WTC11 (cell line): ENCODE data around the gene LHFPL2. TPM values are rescaled to one million over a fixed set of nuclear protein-coding genes. Genes with fewer than 3 reads are reported as not detected.
A peak's percentile ranks its signal among the peaks of the same experiment; 100 is the strongest.

Source experiments
- ATAC-seq: fragments of 200-7000 bp; cut with Tn5 transposase; 2 replicates; pipeline ENCODE4 v1.10.0; 2021; ENCODE audit warnings: mild to moderate bottlenecking, moderate library complexity
- CTCF ChIA-PET: fragments of 300-600 bp; sonication (Branson Sonifier 250); formaldehyde crosslinking; loops from one replicate; lab custom pipeline; 2021; ENCODE audit warnings: antibody characterized with exemption; lab: Charles Lee
- POLR2A ChIA-PET: fragments of 350-600 bp; sonication (Branson Sonifier 250); formaldehyde crosslinking; loops from one replicate; lab custom pipeline; 2021; ENCODE audit warnings: antibody characterized with exemption; lab: Charles Lee
- DNase-seq: peaks from one replicate; pipeline ENCODE4 v3.0.0; 2021; ENCODE audit warnings: low spot score
- H3K27ac Mint-ChIP-seq: 2 replicates; pipeline ENCODE4 v1.8.0; 2021; ENCODE audit warnings: mixed read lengths
- H3K27me3 Mint-ChIP-seq: 2 replicates; pipeline ENCODE4 v1.8.0; 2021; ENCODE audit warnings: low read depth, mild to moderate bottlenecking, moderate library complexity, mixed read lengths
- H3K36me3 Mint-ChIP-seq: 2 replicates; pipeline ENCODE4 v1.8.0; 2021; ENCODE audit warnings: mixed read lengths
- H3K4me1 Mint-ChIP-seq: 2 replicates; pipeline ENCODE4 v1.8.0; 2022; ENCODE audit warnings: mixed read lengths
- H3K4me3 Mint-ChIP-seq: 2 replicates; pipeline ENCODE4 v1.8.0; 2021; ENCODE audit warnings: mild to moderate bottlenecking, moderate library complexity, mixed read lengths
- H3K9me3 Mint-ChIP-seq: 2 replicates; pipeline ENCODE4 v1.8.0; 2021; ENCODE audit warnings: mixed read lengths
- EMX1 ChIP-seq: fragments of 250-450 bp; sonication (Bioruptor Pico); IDR thresholded peaks from 2 replicates; pipeline ENCODE4 v1.8.0; 2021; ENCODE audit warnings: mild to moderate bottlenecking
- ETV6 ChIP-seq: sonication (generic); formaldehyde crosslinking; IDR thresholded peaks from 2 replicates; pipeline ENCODE4 v1.8.1; 2022; ENCODE audit warnings: mild to moderate bottlenecking, missing genetic modification reagents
- KAT7 ChIP-seq: sonication (generic); formaldehyde crosslinking; IDR thresholded peaks from 2 replicates; pipeline ENCODE4 v1.8.1; 2023; ENCODE audit warnings: missing genetic modification reagents, mild to moderate bottlenecking, borderline replicate concordance
- SMAD4 ChIP-seq: sonication (generic); formaldehyde crosslinking; IDR thresholded peaks from 2 replicates; pipeline ENCODE4 v1.8.0; 2022; ENCODE audit warnings: mild to moderate bottlenecking, missing genetic modification reagents
- ZNF416 ChIP-seq: fragments of 250-450 bp; sonication (Bioruptor Pico); IDR thresholded peaks from 2 replicates; pipeline ENCODE4 v1.9.0; 2021; ENCODE audit warnings: mild to moderate bottlenecking, inconsistent platforms
- total RNA-seq: library from RNA; stranded (reverse); gene quantifications from 3 replicates; pipeline ENCODE4 v1.2.3, GENCODE V29; 2021
- TF ChIP-seq, protein P1 (sequence below): sonication (generic); formaldehyde crosslinking; IDR thresholded peaks from 2 replicates; pipeline ENCODE4 v1.8.1; 2022; ENCODE audit warnings: low read depth, missing genetic modification reagents, borderline replicate concordance
- TF ChIP-seq, protein P2 (sequence below): sonication (generic); formaldehyde crosslinking; IDR thresholded peaks from 2 replicates; pipeline ENCODE4 v1.8.1; 2023; ENCODE audit warnings: mild to moderate bottlenecking, missing genetic modification reagents, moderate library complexity
- TF ChIP-seq, protein P3 (sequence below): fragments of 250-450 bp; sonication (Bioruptor Pico); conservative IDR thresholded peaks from 2 replicates; pipeline ENCODE4 v1.9.0; 2021; ENCODE audit warnings: mild to moderate bottlenecking
- TF ChIP-seq, protein P4 (sequence below): sonication (generic); formaldehyde crosslinking; IDR thresholded peaks from 2 replicates; pipeline ENCODE4 v1.8.0; 2022; ENCODE audit warnings: missing genetic modification reagents
- TF ChIP-seq, protein P5 (sequence below): sonication (generic); formaldehyde crosslinking; IDR thresholded peaks from 2 replicates; pipeline ENCODE4 v1.8.1; 2022; ENCODE audit warnings: low read depth, mild to moderate bottlenecking, moderate library complexity, missing genetic modification reagents, borderline replicate concordance
- TF ChIP-seq, protein P6 (sequence below): sonication (generic); formaldehyde crosslinking; IDR thresholded peaks from 2 replicates; pipeline ENCODE4 v1.8.1; 2022; ENCODE audit warnings: mild to moderate bottlenecking, missing genetic modification reagents, moderate library complexity, borderline replicate concordance
- TF ChIP-seq, protein P7 (sequence below): fragments of 250-450 bp; sonication (Bioruptor Pico); IDR thresholded peaks from 2 replicates; pipeline ENCODE4 v1.9.0; 2021; ENCODE audit warnings: mild to moderate bottlenecking
- TF ChIP-seq, protein P8 (sequence below): sonication (generic); formaldehyde crosslinking; IDR thresholded peaks from 2 replicates; pipeline ENCODE4 v1.8.1; 2023; ENCODE audit warnings: mild to moderate bottlenecking, missing genetic modification reagents, moderate library complexity

LHFPL2 gene
- total RNA-seq, 1 experiment from 2014 or later = 40.6 TPM

DNA sequence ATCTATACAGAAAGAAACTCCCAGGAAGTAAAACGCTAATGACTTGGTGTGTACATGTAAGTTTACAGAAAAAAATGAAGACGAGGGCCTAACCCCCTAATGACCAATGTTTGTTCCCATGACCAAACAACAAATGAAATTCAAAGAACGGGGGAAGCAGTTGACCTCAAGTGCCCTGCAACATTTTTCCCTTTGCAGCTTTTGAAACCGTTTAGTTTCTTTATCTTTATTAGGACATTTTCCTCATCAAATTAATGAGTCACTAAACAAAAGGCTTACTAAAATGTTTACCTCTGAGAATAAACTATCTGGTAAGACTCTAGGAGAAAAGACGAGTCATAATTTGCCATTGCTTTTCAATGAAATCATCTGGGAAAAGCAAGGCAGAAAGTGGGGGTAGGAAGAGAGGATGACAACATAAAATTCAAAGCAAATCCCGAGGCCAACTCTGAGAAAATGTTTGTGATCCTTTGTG lies 57.4 kb downstream of the LHFPL2 start:
- CTCF ChIA-PET = no interaction called here
- Mint-ChIP-seq H3K27me3 (no peaks in the 10 kb centered on the region), H3K36me3 (peaks cover 32% of the 10 kb centered on the region), H3K27ac (peak overlapping the region; percentile 69), H3K4me1 (peaks cover 35% of the 10 kb centered on the region), H3K9me3 (peaks cover 16% of the 10 kb centered on the region), H3K4me3 (no peak overlapping the region)
- POLR2A ChIA-PET = no interaction called here
- ATAC-seq (no peak), DNase-seq (no peak)
- TF ChIP-seq, protein P1, sequence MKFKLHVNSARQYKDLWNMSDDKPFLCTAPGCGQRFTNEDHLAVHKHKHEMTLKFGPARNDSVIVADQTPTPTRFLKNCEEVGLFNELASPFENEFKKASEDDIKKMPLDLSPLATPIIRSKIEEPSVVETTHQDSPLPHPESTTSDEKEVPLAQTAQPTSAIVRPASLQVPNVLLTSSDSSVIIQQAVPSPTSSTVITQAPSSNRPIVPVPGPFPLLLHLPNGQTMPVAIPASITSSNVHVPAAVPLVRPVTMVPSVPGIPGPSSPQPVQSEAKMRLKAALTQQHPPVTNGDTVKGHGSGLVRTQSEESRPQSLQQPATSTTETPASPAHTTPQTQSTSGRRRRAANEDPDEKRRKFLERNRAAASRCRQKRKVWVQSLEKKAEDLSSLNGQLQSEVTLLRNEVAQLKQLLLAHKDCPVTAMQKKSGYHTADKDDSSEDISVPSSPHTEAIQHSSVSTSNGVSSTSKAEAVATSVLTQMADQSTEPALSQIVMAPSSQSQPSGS (CRISPR knock-in tag) = no peak
- TF ChIP-seq, protein P2, sequence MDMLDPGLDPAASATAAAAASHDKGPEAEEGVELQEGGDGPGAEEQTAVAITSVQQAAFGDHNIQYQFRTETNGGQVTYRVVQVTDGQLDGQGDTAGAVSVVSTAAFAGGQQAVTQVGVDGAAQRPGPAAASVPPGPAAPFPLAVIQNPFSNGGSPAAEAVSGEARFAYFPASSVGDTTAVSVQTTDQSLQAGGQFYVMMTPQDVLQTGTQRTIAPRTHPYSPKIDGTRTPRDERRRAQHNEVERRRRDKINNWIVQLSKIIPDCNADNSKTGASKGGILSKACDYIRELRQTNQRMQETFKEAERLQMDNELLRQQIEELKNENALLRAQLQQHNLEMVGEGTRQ (CRISPR knock-in tag) = no peak
- TF ChIP-seq, protein P3, sequence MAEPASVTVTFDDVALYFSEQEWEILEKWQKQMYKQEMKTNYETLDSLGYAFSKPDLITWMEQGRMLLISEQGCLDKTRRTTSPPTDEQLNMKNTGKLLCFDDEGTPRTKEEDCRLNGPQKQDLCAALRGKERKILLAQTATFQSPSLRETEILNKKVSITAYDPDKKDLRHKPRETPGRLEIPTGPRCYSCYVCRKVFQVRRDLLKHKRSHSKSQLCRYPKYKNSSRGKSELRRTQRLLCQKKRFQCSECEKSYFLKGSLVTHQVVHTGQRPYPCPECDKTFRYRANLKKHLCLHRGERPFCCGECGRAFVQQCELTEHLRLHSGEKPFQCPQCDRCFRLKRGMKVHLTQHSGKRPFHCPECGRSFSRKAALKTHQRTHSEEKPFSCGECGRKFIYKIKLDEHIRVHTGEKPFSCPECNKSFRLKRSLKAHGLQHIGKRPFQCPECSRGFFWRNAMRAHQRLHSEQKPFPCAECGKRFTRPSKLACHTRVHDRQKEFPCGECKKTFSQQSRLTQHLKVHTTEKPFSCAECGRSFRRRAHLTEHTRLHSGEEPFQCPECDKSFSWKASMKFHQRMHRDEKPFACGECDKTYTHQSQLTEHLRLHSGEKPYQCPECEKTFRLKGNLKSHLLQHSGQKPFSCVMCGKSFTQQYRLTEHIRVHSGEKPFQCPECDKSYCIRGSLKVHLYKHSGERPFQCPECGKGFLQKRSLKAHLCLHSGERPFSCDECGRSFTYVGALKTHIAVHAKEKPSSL = no peak
- no peak for TF ChIP-seq KAT7 (CRISPR knock-in tag)
- TF ChIP-seq ZNF416 (CRISPR knock-in tag) = no peak
- TF ChIP-seq, protein P4, sequence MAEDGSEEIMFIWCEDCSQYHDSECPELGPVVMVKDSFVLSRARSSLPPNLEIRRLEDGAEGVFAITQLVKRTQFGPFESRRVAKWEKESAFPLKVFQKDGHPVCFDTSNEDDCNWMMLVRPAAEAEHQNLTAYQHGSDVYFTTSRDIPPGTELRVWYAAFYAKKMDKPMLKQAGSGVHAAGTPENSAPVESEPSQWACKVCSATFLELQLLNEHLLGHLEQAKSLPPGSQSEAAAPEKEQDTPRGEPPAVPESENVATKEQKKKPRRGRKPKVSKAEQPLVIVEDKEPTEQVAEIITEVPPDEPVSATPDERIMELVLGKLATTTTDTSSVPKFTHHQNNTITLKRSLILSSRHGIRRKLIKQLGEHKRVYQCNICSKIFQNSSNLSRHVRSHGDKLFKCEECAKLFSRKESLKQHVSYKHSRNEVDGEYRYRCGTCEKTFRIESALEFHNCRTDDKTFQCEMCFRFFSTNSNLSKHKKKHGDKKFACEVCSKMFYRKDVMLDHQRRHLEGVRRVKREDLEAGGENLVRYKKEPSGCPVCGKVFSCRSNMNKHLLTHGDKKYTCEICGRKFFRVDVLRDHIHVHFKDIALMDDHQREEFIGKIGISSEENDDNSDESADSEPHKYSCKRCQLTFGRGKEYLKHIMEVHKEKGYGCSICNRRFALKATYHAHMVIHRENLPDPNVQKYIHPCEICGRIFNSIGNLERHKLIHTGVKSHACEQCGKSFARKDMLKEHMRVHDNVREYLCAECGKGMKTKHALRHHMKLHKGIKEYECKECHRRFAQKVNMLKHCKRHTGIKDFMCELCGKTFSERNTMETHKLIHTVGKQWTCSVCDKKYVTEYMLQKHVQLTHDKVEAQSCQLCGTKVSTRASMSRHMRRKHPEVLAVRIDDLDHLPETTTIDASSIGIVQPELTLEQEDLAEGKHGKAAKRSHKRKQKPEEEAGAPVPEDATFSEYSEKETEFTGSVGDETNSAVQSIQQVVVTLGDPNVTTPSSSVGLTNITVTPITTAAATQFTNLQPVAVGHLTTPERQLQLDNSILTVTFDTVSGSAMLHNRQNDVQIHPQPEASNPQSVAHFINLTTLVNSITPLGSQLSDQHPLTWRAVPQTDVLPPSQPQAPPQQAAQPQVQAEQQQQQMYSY (CRISPR knock-in tag) = no peak
- TF ChIP-seq, protein P5, sequence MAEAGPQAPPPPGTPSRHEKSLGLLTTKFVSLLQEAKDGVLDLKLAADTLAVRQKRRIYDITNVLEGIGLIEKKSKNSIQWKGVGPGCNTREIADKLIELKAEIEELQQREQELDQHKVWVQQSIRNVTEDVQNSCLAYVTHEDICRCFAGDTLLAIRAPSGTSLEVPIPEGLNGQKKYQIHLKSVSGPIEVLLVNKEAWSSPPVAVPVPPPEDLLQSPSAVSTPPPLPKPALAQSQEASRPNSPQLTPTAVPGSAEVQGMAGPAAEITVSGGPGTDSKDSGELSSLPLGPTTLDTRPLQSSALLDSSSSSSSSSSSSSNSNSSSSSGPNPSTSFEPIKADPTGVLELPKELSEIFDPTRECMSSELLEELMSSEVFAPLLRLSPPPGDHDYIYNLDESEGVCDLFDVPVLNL (CRISPR knock-in tag) = no peak
- no peak for TF ChIP-seq ETV6 (CRISPR knock-in tag)
- no peak for TF ChIP-seq EMX1 (CRISPR knock-in tag)
- TF ChIP-seq, protein P6, sequence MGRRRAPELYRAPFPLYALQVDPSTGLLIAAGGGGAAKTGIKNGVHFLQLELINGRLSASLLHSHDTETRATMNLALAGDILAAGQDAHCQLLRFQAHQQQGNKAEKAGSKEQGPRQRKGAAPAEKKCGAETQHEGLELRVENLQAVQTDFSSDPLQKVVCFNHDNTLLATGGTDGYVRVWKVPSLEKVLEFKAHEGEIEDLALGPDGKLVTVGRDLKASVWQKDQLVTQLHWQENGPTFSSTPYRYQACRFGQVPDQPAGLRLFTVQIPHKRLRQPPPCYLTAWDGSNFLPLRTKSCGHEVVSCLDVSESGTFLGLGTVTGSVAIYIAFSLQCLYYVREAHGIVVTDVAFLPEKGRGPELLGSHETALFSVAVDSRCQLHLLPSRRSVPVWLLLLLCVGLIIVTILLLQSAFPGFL = no peak

DNA sequence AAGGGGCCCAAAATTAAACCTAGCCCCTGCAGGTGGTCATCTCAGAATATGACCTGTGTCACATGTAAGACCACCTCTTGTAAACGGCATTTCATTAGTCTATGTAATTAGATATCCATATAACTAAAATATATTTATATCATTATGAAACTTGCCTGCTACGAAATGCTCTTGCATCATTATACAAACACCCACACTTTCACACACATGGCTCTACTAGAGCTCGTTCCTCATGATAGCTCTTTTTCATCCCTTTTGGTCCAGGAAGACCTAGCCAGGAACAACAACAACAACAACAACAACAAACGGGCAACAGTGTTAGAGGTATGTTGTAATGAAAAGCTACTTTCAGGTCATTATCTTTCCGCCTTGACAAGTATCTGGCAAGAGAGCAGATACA lies 58.6 kb downstream of the LHFPL2 start:
- DNase-seq (no peak), ATAC-seq (no peak)
- no peaks in the 10 kb centered on the region; the same call in 1 of the 2 replicates for H3K27me3 Mint-ChIP-seq
- POLR2A ChIA-PET = no interaction called here
- no peak overlapping the region for H3K27ac Mint-ChIP-seq
- H3K4me1 Mint-ChIP-seq = peaks cover 32% of the 10 kb centered on the region
- TF ChIP-seq SMAD4 (CRISPR knock-in tag) = no peak
- TF ChIP-seq, protein P7, sequence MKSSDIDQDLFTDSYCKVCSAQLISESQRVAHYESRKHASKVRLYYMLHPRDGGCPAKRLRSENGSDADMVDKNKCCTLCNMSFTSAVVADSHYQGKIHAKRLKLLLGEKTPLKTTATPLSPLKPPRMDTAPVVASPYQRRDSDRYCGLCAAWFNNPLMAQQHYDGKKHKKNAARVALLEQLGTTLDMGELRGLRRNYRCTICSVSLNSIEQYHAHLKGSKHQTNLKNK = no peak
- TF ChIP-seq, protein P8, sequence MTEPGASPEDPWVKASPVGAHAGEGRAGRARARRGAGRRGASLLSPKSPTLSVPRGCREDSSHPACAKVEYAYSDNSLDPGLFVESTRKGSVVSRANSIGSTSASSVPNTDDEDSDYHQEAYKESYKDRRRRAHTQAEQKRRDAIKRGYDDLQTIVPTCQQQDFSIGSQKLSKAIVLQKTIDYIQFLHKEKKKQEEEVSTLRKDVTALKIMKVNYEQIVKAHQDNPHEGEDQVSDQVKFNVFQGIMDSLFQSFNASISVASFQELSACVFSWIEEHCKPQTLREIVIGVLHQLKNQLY (CRISPR knock-in tag) = no peak
- CTCF ChIA-PET = no interaction called here
- H3K9me3 Mint-ChIP-seq = peaks cover 27% of the 10 kb centered on the region
- H3K36me3 Mint-ChIP-seq = peaks cover 43% of the 10 kb centered on the region
- no peak overlapping the region for H3K4me3 Mint-ChIP-seq
